Measurements from ENCODE around the gene PPP1R9A. TPM values are rescaled to one million over a fixed set of nuclear protein-coding genes. Genes with fewer than 3 reads are reported as not detected.
A peak's percentile ranks its signal among the peaks of the same experiment; 100 is the strongest.

PPP1R9A gene
- total RNA-seq, 1 donor = 0.45 TPM

- TF ChIP-seq CTCF (IDR thresholded peaks at IDR 0.05; ENCODE audit: insufficient read depth, low read length) = no peak
- DNase-seq (ENCODE audit: low read depth) = no peak
- no peak overlapping the region for H3K4me3 ChIP-seq (ENCODE audit: low read depth, low read length)
Observed at GRCh38 chr7:94898340-94898739, 9.1 kb upstream of the PPP1R9A start.

GRCh38 chr7:94901981-94902380, 5.4 kb upstream of the PPP1R9A start:
- DNase-seq (ENCODE audit: low read depth) = no peak
- no peak for TF ChIP-seq CTCF (IDR thresholded peaks at IDR 0.05; ENCODE audit: insufficient read depth, low read length)
- no peak overlapping the region for H3K4me3 ChIP-seq (ENCODE audit: low read depth, low read length)

GRCh38 chr7:94903971-94904370, 3.4 kb upstream of the PPP1R9A start:
- TF ChIP-seq CTCF (IDR thresholded peaks at IDR 0.05; ENCODE audit: insufficient read depth, low read length) = no peak
- DNase-seq (ENCODE audit: low read depth) = no peak
- H3K4me3 ChIP-seq (ENCODE audit: low read depth, low read length) = no peak overlapping the region

- DNase-seq (ENCODE audit: low read depth) = no peak
- H3K4me3 ChIP-seq (ENCODE audit: low read depth, low read length) = no peak overlapping the region
- TF ChIP-seq CTCF (IDR thresholded peaks at IDR 0.05; ENCODE audit: insufficient read depth, low read length) = no peak
Observed at GRCh38 chr7:94904982-94905381, 2.4 kb upstream of the PPP1R9A start.

GRCh38 chr7:94906065-94906851, 1.1 kb upstream of the PPP1R9A start:
- H3K4me3 ChIP-seq (ENCODE audit: low read depth, low read length) = no peak overlapping the region
- no peak for TF ChIP-seq CTCF (IDR thresholded peaks at IDR 0.05; ENCODE audit: insufficient read depth, low read length)
- DNase-seq (ENCODE audit: low read depth) = no peak

GRCh38 chr7:94907811-94908322, 473 bp downstream of the PPP1R9A start:
- H3K4me3 ChIP-seq (ENCODE audit: low read depth, low read length) = peak overlapping the region; percentile 50
- TF ChIP-seq CTCF (IDR thresholded peaks at IDR 0.05; ENCODE audit: insufficient read depth, low read length) = no peak
- no peak for DNase-seq (ENCODE audit: low read depth)

All from fibroblast of the aortic adventitia (primary cell).